GM21360 (cell line): ENCODE results near the gene RPUSD4.
A peak's percentile ranks its signal among the peaks of the same experiment; 100 is the strongest.
"Not testable (repeated sequence)": the region's sequence is repeated elsewhere in the genome, so short reads cannot be mapped to it uniquely, and the experiment has no call there.

Source experiments
- ATAC-seq: cut with Tn5 transposase; IDR thresholded peaks from one replicate; pipeline ENCODE4 v1.9.1; 2021; ENCODE audit warnings: mild to moderate bottlenecking, moderate library complexity; ENCODE audit not compliant: unreplicated experiment

The RPUSD4 gene

GRCh38 chr11:126211236-126212088 lies at the start of gene RPUSD4, which contains the start of gene FAM118B:
TSS of gene RPUSD4 (minus strand) at chr11:126211650. CDS start at chr11:126211638, 12 bp downstream.
TSS of gene FAM118B (plus strand) at chr11:126211782. CDS start at chr11:126235002, 23,220 bp downstream.
- ATAC-seq = peak; percentile 96

- no peak for ATAC-seq
These were observed 46.3 kb upstream of the RPUSD4 start for GRCh38 chr11:126257764-126258163.

- no peak for ATAC-seq
These were observed 45.7 kb upstream of the RPUSD4 start for GRCh38 chr11:126257144-126257543.

GRCh38 chr11:126256216-126256615 lies 44.8 kb upstream of the RPUSD4 start:
- ATAC-seq = no peak

- ATAC-seq = not testable (repeated sequence)
These were observed 44.1 kb upstream of the RPUSD4 start for GRCh38 chr11:126255507-126255906.

- no peak for ATAC-seq
These were observed 43.4 kb upstream of the RPUSD4 start for GRCh38 chr11:126254819-126255218.

GRCh38 chr11:126253265-126253664 lies 41.8 kb upstream of the RPUSD4 start:
- ATAC-seq = no peak

GRCh38 chr11:126246636-126247035 lies 35.2 kb upstream of the RPUSD4 start:
- ATAC-seq = no peak

GRCh38 chr11:126233391-126233790 lies 21.9 kb upstream of the RPUSD4 start:
- no peak for ATAC-seq

- ATAC-seq = no peak
These were observed 21.2 kb upstream of the RPUSD4 start for GRCh38 chr11:126232683-126233082.

- no peak for ATAC-seq
These were observed 20.4 kb upstream of the RPUSD4 start for GRCh38 chr11:126231725-126232459.

GRCh38 chr11:126229858-126230540 lies 18.5 kb upstream of the RPUSD4 start:
- no peak for ATAC-seq

GRCh38 chr11:126226334-126227084 lies 15.1 kb upstream of the RPUSD4 start:
- ATAC-seq = no peak

- no peak for ATAC-seq
These were observed 13.8 kb upstream of the RPUSD4 start for GRCh38 chr11:126225295-126225665.

- ATAC-seq = no peak
These were observed 13.3 kb upstream of the RPUSD4 start for GRCh38 chr11:126224647-126225294.

GRCh38 chr11:126219547-126219946 lies 8.1 kb upstream of the RPUSD4 start:
- no peak for ATAC-seq

GRCh38 chr11:126217491-126217890 lies 6.0 kb upstream of the RPUSD4 start:
- no peak for ATAC-seq

GRCh38 chr11:126216526-126217305 lies 5.3 kb upstream of the RPUSD4 start:
- ATAC-seq = no peak

- no peak for ATAC-seq
These were observed 3.4 kb upstream of the RPUSD4 start for GRCh38 chr11:126214841-126215240.
